Measurements from ENCODE around the gene PCAT7.
"Not testable (repeated sequence)": the region's sequence is repeated elsewhere in the genome, so short reads cannot be mapped to it uniquely, and the experiment has no call there.

The PCAT7 gene

GRCh38 chr9:94538908-94539307, 16.0 kb upstream of the PCAT7 start:
- no peak for TF ChIP-seq CTCF (IDR thresholded peaks at IDR 0.05)
- H3K27ac ChIP-seq = no peak overlapping the region

GRCh38 chr9:94544335-94544734, 10.5 kb upstream of the PCAT7 start:
- not testable (repeated sequence) for H3K27ac ChIP-seq

- H3K27ac ChIP-seq = no peak overlapping the region
- no peak for TF ChIP-seq ZFX (IDR thresholded peaks at IDR 0.05; ENCODE audit: borderline replicate concordance)
These were observed 8.9 kb upstream of the PCAT7 start for GRCh38 chr9:94545940-94546339.

GRCh38 chr9:94553029-94553938, 1.6 kb upstream of the PCAT7 start:
- H3K27ac ChIP-seq = peak overlapping the region; percentile 90; the same call in 1 of the 2 replicates
- no peak for TF ChIP-seq ZFX (IDR thresholded peaks at IDR 0.05; ENCODE audit: borderline replicate concordance)
- TF ChIP-seq CTCF (IDR thresholded peaks at IDR 0.05) = no peak

GRCh38 chr9:94554078-94554438, 825 bp upstream of the PCAT7 start:
- TF ChIP-seq ZFX (IDR thresholded peaks at IDR 0.05; ENCODE audit: borderline replicate concordance) (no peak), CTCF (IDR thresholded peaks at IDR 0.05) (no peak)
- peak overlapping the region; percentile 90 for H3K27ac ChIP-seq

- H3K27ac ChIP-seq = no peak overlapping the region
These were observed 2.5 kb downstream of the PCAT7 start for GRCh38 chr9:94557376-94557775.

GRCh38 chr9:94560237-94560636, 5.4 kb downstream of the PCAT7 start:
- TF ChIP-seq CTCF (IDR thresholded peaks at IDR 0.05) (no peak), ZFX (IDR thresholded peaks at IDR 0.05; ENCODE audit: borderline replicate concordance) (no peak)

More at GRCh38 chr9:94557376-94557775, 2.5 kb downstream of the PCAT7 start:
- no peak for TF ChIP-seq ZFX (IDR thresholded peaks at IDR 0.05; ENCODE audit: borderline replicate concordance)
- no peak for TF ChIP-seq CTCF (IDR thresholded peaks at IDR 0.05)

GRCh38 chr9:94563548-94563947, 8.7 kb downstream of the PCAT7 start:
- no peak overlapping the region for H3K27ac ChIP-seq
- no peak for TF ChIP-seq ZFX (IDR thresholded peaks at IDR 0.05; ENCODE audit: borderline replicate concordance)
- TF ChIP-seq CTCF (IDR thresholded peaks at IDR 0.05) = no peak

More at GRCh38 chr9:94560237-94560636, 5.4 kb downstream of the PCAT7 start:
- H3K27ac ChIP-seq = no peak overlapping the region

- H3K27ac ChIP-seq = not testable (repeated sequence)
These were observed 9.4 kb downstream of the PCAT7 start for GRCh38 chr9:94564279-94564678.

Measured in 22Rv1 (cell line).